Stimulated activated CD8-positive, alpha-beta memory T cell treated with anti-CD3 and anti-CD28 coated beads, Interleukin-15, amount 100 ng/mL, for 24 hours (primary cell): Measurements from ENCODE around the gene KPNA4.
"Not testable (repeated sequence)": the region's sequence is repeated elsewhere in the genome, so short reads cannot be mapped to it uniquely, and the experiment has no call there.

Source experiments
- DNase-seq: peaks from one replicate; pipeline ENCODE4 v3.0.0-alpha.2; 2020; ENCODE audit warnings: low read depth

KPNA4 gene

DNA sequence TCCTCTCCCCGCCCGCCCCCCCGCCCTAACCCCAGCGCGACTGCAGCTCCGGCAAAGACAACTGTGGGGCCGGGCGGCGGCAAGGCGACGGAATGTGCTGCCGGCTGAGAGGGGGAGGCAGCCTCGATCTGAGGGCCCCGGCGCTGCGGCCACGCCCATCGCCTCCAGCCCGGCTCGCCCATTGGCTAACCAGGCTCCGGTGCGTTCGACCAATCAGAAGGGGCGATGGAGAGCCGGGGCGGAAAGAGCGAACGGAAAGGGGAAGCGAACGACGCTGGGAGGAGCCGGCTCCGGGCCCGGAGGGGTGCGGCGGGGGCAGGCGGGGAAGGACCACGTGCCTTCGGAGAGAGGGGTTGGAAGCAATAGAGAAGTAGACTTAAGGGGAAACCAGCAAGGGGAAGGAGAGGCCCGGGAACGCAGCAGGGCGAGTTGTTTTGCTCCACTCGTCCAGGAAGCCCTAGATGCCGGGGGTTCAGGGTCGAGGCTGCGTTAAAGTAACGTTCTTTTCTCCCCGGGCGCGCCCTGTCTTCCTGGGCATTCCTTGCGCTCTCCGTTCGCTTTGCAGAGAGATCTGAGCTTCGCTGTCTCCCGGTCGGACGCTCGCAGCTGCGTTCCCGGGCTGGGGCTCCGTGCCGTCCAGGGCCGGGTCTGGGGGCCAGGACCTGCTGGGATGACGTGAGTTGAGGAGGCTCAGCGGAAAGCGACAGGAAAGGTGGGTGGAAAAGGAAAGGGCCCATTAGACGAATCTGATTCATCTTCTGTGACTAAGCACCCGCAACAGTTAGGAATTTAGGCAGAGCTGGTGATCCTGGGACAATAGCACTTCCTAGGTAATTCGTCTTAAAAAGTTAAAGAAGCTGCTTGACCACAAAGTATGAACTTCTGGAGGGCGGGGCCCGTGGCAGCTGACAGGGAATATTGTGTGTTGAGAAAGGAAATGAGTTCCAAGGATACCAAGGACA, at the start of gene KPNA4:
KPNA4 (minus strand) TSS at position 130 of the 962 bp plus-strand sequence. CDS start 289 bp downstream, outside the sequence.
- DNase-seq: peak; percentile 87

- DNase-seq: no peak
Measured at GRCh38 chr3:160613661-160614060, 48.3 kb upstream of the KPNA4 start.

DNA sequence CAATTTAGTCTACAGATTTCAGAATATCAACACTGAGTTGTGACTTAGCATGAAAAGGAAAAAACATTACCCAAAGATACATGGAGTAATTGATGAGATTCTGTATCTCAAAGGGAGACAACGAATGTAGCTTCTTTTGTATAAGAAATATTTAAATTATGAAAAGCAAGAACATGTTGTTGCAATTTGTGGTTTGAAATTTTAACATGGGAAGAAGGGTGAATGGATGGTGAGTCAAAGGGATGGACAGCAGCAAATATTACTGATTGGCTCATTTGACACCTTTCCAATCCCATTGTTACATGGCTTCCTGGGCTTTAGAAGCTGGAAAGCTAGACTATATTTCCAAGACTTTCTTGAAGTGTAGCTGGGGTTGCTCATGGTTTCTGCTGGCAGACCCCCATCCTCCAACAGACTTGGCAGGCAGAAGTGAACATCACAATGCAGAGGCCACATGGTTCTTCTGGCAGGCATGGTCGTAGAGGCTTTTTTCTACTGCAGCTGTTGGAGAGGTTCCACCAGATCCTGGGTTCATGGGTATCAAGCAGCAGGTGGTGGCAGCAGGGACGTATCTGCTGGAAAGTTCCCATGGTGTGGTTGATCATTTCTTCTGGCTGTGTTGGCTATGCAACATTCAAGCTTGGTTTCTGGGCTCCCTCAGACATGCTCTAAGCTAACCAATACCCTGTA, 47.2 kb upstream of the KPNA4 start:
- no peak for DNase-seq

GRCh38 chr3:160611141-160611540, 45.8 kb upstream of the KPNA4 start:
- no peak for DNase-seq

GRCh38 chr3:160608870-160609269, 43.5 kb upstream of the KPNA4 start:
- DNase-seq: no peak

GRCh38 chr3:160607826-160608225, 42.5 kb upstream of the KPNA4 start:
- no peak for DNase-seq

GRCh38 chr3:160605315-160605714, 39.9 kb upstream of the KPNA4 start:
- no peak for DNase-seq

DNA sequence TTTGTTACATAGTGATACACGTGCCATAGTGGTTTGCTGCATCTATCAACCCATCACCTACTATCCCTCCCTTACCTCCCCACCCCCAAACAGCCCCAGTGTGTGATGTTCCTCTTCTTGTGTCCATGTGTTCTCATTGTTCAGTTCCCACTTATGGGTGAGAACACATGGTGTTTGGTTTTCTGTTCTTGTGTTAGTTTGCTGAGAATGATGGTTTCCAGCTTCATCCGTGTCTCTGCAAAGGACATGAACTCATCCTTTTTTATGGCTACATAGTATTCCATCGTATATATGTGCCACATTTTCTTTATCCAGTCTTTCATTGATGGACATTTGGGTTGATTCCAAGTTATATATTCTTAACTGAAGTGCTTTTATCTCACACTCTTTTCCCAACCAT, 38.5 kb upstream of the KPNA4 start:
- not testable (repeated sequence) for DNase-seq

DNA sequence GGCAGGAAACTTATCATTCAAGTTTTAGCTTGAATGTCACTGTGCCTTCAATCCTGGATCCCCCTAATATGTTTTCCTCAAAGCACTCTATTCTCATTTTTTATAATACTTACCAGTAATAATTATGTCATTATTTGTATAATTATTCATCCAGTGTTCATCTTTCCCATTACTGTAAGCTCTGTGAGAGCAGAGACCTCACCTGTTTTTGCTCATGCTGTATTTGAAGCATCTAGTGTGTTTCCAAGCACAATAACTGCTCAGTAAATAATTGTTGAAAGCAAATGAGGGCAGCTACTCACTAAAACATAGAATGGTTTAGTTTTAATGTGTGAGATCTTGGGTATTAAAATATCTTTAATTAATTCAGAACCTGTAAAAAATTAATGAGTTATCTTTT, 36.9 kb upstream of the KPNA4 start:
- no peak for DNase-seq

DNA sequence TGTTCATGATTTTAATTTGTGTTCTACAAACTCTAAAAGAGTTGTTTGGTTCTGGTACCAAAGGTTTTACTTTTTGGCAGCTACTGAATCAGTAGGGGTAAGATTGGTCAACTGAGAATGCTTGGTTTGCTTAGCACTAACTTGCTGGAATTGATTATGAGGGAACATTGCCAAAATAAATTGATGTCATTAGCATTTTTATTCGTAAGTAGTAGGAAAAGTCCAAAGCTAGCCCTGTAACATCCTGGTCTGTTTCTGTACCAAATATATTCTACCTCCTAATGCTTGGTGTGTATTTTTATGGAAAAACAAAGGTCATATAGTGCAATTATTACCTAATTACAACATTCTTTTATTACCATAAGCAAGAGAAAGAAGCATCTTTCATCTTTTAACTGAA, 35.9 kb upstream of the KPNA4 start:
- DNase-seq: no peak

DNA sequence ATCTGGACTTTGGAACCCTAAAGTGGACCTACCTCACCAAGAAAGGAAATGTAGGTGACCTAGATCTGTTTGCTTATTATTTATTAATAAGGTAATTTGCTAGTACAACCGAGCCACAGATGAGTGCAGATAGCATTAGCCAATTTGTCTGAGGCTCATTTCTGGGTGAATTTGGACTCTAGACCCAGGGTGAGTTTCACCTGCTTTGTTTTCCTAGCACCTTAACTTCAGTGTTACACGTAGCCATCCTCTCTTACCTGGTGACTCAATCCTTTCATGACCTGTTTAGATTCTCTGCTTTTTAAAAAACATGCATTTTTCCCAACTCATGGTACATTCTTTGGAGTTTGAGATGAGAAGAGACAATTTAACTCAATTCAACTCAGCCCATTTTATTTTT, 33.5 kb upstream of the KPNA4 start:
- DNase-seq: no peak

GRCh38 chr3:160588023-160588422, 22.7 kb upstream of the KPNA4 start:
- no peak for DNase-seq

DNA sequence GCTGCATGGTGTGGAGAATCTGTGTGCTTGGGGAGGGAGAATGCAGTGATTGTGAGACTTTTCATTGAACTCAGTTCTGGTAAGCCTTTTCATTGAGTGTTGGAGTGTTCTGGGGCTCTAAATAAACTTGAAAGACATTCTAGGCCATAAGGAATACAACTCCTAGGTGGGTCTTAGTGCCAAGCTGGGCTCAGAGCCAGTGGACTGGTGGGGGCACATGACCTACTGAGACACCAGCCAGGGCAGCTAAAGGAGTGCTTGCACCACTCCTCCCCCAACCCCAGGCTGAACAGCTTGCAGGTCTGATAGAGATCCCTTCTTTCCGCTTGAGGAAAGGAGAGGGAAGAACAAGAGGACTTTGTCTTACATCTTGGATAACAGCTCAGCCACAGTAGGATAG, 21.7 kb upstream of the KPNA4 start:
- DNase-seq: no peak

GRCh38 chr3:160586679-160587078, 21.3 kb upstream of the KPNA4 start:
- no peak for DNase-seq

DNA sequence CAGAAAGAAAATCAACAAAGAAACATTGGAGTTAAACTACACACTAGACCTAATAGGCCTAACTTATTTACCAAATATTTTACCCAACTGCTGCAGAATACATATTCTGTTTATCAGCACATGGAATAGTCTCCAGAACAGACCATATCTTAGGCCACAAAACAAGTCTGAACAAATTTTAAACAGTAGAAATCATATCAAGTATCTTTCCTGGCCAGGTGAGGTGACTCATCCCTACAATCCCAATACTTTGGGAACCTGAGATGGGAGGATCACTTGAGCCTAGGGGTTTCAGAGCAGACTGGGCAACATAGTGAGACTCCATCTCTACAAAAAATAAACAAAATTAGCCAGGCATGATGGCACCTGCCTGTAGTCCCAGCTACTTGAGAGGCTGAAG, 18.1 kb upstream of the KPNA4 start:
- DNase-seq: no peak

GRCh38 chr3:160580938-160581337, 15.6 kb upstream of the KPNA4 start:
- DNase-seq: no peak

- no peak for DNase-seq
Measured at GRCh38 chr3:160577556-160578195, 12.3 kb upstream of the KPNA4 start.

DNA sequence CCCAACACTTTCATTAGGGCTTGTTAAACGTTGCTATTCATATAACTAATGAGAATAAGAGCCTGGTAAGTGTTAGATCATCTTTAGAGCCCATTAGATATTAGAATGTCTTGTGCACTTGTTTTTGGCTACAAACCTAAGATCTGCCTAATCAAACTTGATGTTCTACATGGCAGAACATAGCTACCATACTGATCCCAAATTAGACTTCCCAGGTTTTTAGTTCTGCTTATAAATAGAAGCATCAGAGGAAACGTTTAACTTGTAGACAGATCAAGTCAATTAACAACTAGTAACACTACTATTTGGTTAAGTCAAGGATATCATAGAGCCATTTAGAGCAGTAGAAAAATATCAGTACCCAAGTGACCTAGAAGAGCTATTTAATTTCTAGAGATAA, 11.7 kb upstream of the KPNA4 start:
- DNase-seq: no peak

GRCh38 chr3:160576621-160577020, 11.2 kb upstream of the KPNA4 start:
- DNase-seq: no peak

- DNase-seq: no peak
Measured at GRCh38 chr3:160575589-160575988, 10.2 kb upstream of the KPNA4 start.

- DNase-seq: no peak
Measured at GRCh38 chr3:160574636-160575035, 9.3 kb upstream of the KPNA4 start.

GRCh38 chr3:160573955-160574525, 8.7 kb upstream of the KPNA4 start:
- not testable (repeated sequence) for DNase-seq
